H1 (cell line): ENCODE measurements around the gene GUCA1A. TPM values are rescaled to one million over a fixed set of nuclear protein-coding genes. Genes with fewer than 3 reads are reported as not detected.

Experiments
- CEBPB ChIP-seq: IDR thresholded peaks from 2 replicates; pipeline ENCODE4 v1.6.1; 2012; ENCODE audit warnings: low read depth, low read length
- CHD1 ChIP-seq: IDR thresholded peaks from 2 replicates; pipeline ENCODE4 v1.6.1; 2012; ENCODE audit warnings: low read depth, low read length, improper control_type of control experiment
- CTBP2 ChIP-seq: IDR thresholded peaks from 2 replicates; pipeline ENCODE4 v1.7.0; 2011; ENCODE audit warnings: borderline replicate concordance, mild to moderate bottlenecking, moderate library complexity, mixed read lengths, low read length; ENCODE audit not compliant: insufficient read depth, insufficient read length
- polyA plus RNA-seq, 7 experiments: library from polyadenylated mRNA; depleted of rRNA in 3 of 7; stranded (reverse) in 5 of 7; unstranded in 2 of 7; fragments of >200 nt in 5 of 7; fragments of 200-250 nt in 2 of 7; gene quantifications; 1 replicate in 5 of 7; 2 replicates in 1 of 7; 4 replicates in 1 of 7; pipeline versions ENCODE4 v1.2.1 to v1.2.3, GENCODE V29; 2011 to 2013; ENCODE audit warnings: missing spikeins in 2 of 7, mixed read lengths in 2 of 7
- total RNA-seq: library from RNA; stranded (reverse); fragmentation: NEBNext Ultra II Directional; extraction: Animal tissue kit (Norgen Biotek cat#: 25700); gene quantifications from 2 replicates; pipeline ENCODE4 v1.2.1, GENCODE V29; 2021
- TF ChIP-seq, protein P1 (sequence below): fragments of 300-600 bp; sonication (generic); IDR thresholded peaks from 2 replicates; pipeline ENCODE4 v1.7.1; 2012; ENCODE audit warnings: low read length, moderate library complexity, mild to moderate bottlenecking, inconsistent platforms; ENCODE audit not compliant: insufficient replicate concordance

Gene GUCA1A
- total and polyA plus RNA-seq, 2 of the 8 experiments (the other 6 are each of a cell fraction or from before 2014, with no cell fraction given): 4.6 to 24.6 TPM

DNA sequence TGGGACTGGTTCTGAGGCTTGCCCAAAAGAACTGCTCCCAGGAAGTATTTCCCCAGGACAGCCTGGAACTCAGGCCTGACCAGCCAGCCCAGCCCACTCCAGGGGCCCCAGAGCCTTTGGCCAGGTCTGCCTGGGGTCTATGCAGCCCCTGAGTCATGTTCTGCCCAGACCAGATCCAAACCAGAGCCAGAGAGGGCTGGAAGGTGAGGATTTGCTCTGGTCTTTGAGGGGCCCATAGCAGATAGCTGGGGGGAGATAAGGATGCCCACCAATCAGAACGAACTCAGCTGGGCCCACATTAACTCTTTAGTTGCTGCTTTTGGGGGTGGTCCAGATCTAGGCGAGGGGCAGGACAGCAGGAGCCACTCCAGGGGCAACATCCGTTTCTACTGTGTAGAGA, 47.5 kb upstream of the GUCA1A start (continued):
- no peak for TF ChIP-seq CEBPB
- no peak for TF ChIP-seq CHD1
- no peak for TF ChIP-seq CTBP2
- TF ChIP-seq, protein P1, sequence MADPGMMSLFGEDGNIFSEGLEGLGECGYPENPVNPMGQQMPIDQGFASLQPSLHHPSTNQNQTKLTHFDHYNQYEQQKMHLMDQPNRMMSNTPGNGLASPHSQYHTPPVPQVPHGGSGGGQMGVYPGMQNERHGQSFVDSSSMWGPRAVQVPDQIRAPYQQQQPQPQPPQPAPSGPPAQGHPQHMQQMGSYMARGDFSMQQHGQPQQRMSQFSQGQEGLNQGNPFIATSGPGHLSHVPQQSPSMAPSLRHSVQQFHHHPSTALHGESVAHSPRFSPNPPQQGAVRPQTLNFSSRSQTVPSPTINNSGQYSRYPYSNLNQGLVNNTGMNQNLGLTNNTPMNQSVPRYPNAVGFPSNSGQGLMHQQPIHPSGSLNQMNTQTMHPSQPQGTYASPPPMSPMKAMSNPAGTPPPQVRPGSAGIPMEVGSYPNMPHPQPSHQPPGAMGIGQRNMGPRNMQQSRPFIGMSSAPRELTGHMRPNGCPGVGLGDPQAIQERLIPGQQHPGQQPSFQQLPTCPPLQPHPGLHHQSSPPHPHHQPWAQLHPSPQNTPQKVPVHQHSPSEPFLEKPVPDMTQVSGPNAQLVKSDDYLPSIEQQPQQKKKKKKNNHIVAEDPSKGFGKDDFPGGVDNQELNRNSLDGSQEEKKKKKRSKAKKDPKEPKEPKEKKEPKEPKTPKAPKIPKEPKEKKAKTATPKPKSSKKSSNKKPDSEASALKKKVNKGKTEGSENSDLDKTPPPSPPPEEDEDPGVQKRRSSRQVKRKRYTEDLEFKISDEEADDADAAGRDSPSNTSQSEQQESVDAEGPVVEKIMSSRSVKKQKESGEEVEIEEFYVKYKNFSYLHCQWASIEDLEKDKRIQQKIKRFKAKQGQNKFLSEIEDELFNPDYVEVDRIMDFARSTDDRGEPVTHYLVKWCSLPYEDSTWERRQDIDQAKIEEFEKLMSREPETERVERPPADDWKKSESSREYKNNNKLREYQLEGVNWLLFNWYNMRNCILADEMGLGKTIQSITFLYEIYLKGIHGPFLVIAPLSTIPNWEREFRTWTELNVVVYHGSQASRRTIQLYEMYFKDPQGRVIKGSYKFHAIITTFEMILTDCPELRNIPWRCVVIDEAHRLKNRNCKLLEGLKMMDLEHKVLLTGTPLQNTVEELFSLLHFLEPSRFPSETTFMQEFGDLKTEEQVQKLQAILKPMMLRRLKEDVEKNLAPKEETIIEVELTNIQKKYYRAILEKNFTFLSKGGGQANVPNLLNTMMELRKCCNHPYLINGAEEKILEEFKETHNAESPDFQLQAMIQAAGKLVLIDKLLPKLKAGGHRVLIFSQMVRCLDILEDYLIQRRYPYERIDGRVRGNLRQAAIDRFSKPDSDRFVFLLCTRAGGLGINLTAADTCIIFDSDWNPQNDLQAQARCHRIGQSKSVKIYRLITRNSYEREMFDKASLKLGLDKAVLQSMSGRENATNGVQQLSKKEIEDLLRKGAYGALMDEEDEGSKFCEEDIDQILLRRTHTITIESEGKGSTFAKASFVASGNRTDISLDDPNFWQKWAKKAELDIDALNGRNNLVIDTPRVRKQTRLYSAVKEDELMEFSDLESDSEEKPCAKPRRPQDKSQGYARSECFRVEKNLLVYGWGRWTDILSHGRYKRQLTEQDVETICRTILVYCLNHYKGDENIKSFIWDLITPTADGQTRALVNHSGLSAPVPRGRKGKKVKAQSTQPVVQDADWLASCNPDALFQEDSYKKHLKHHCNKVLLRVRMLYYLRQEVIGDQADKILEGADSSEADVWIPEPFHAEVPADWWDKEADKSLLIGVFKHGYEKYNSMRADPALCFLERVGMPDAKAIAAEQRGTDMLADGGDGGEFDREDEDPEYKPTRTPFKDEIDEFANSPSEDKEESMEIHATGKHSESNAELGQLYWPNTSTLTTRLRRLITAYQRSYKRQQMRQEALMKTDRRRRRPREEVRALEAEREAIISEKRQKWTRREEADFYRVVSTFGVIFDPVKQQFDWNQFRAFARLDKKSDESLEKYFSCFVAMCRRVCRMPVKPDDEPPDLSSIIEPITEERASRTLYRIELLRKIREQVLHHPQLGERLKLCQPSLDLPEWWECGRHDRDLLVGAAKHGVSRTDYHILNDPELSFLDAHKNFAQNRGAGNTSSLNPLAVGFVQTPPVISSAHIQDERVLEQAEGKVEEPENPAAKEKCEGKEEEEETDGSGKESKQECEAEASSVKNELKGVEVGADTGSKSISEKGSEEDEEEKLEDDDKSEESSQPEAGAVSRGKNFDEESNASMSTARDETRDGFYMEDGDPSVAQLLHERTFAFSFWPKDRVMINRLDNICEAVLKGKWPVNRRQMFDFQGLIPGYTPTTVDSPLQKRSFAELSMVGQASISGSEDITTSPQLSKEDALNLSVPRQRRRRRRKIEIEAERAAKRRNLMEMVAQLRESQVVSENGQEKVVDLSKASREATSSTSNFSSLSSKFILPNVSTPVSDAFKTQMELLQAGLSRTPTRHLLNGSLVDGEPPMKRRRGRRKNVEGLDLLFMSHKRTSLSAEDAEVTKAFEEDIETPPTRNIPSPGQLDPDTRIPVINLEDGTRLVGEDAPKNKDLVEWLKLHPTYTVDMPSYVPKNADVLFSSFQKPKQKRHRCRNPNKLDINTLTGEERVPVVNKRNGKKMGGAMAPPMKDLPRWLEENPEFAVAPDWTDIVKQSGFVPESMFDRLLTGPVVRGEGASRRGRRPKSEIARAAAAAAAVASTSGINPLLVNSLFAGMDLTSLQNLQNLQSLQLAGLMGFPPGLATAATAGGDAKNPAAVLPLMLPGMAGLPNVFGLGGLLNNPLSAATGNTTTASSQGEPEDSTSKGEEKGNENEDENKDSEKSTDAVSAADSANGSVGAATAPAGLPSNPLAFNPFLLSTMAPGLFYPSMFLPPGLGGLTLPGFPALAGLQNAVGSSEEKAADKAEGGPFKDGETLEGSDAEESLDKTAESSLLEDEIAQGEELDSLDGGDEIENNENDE: no peak
